Activated CD8-positive, alpha-beta memory T cell treated with anti-CD3 and anti-CD28 coated beads, Interleukin-2, amount 50 U/mL, for 24 hours (primary cell): ENCODE results near the gene PDZRN3.

Source experiments
- DNase-seq: peaks from one replicate; pipeline ENCODE4 v3.0.0-alpha.2; 2020; ENCODE audit errors: extremely low read depth

PDZRN3 gene

DNA sequence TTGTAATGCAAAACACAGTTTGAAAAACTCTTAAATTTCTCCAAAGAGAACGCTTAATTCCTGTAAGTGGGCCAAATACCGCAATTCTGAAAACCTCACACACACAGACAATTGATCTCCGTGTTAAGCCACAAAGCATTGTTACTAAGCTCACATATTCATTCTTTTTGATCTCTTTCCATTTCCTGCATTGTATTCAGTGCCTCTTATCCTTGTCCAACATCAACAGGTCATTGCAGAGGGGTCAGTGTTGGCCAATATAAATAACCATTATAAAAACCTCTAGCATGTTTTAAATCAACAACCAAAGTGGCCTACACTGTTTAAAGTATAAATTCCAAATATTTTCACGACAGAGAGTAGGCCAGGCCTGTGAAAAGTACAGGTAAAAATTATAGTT is 171.1 kb downstream of the PDZRN3 start:
- no peak for DNase-seq

DNA sequence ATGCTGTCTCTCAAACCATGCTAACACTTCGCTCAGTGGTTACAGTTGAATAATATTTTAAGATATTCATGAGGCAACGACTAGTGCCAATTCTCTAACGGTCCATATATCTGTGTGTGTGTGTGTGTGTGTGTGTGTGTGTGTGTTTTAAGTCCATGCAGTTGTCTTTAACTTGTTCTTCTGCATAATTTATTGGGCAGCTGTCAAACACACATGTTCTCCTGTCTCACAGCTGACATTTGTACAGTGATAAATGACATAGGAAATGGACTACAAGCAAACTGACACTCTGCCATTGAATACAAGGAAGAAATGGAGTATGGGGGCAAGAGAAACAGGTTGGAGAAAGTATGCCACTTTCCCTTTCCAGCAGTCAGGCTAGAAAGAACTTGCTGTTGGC is 172.0 kb downstream of the PDZRN3 start:
- no peak for DNase-seq

DNA sequence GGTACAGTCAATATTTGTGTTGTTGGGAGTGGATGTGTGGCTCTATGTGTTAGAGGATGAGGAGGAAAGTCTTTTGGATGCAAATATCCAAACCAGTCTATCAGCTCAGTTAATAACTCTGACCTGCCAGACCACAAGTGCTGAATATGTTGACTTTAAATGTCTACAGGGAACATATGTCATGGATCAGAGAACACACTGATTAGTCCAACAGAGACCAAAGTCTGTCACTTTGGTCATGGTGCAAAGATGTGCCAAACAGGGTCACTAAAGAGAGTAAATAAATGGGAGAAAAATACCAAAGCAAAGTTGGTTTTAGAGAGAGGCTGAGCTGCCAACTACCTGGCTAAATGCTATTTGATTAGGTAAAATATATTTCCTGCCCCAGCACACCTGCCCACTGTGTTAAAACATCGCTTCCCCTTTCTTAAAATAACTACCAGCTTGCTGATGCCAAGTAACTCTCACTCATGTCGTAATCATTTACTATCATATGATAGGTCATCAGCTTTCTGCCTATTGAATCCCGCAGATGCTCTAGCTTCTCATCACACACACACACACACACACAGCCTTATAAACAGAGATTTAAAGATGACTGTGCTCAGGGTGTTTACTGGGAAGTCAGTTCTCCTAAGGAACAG is 173.3 kb downstream of the PDZRN3 start:
- no peak for DNase-seq

DNA sequence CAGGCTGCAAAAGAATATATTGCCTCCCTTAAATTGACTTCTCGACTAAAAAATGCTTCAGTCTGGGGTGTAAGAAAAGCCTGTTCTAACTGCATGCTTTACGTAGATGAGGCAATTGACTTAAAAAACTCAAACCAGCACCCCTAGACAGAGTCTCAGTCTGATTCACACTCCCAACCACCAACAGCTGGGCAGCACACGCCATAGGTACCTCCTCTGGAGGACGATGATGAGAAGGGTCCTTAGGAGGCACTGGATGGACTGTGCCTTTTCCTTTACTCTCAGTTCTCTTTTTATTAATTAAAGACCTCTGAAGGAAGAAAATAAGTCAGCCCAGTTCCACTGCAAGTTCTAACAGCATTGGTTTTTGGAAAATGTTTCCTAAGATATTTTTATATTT is 175.0 kb downstream of the PDZRN3 start:
- DNase-seq: no peak

DNA sequence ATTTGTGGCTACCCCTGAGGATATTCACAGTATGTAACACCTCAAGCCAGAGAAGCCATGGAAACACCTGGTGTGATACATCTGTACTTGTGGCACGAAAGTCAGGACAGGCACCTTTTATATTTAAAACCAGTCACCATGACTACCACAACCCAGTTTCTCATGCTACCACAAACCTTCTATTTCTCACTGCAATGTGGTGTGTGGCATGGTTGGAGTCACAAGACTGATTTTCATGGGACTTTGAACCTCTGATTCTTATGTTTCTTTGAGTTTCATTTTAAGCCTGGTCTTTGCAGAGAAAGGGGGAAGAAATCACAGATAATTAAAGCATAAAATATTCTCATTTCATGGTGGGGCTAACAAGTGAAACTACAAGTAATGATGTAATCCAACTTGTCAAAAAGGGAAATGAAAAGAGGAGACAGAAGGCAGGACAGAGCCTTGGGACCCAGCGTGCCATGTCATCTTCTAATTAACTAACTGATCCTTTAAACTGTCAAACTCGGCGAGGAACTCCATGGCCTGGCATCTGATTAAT is 175.9 kb downstream of the PDZRN3 start:
- no peak for DNase-seq

DNA sequence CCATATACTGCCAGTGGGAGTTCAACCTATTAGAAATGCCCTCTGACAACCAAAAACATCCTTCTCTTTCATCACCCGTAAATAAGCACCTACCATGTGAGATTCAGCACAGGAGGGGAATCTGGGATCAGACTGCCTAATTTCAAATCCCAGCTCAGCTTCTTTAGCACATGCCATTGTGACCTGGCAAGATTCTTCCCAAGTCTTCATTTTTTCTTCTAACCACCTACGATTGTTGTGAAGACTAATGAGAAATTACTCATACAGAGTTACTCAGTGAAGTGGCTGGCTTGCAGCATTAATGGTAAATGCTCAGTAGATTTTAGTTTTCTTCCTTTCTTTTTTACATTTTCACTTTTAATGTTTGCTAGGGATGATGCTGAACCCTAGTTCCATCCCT is 176.7 kb downstream of the PDZRN3 start:
- DNase-seq: no peak

DNA sequence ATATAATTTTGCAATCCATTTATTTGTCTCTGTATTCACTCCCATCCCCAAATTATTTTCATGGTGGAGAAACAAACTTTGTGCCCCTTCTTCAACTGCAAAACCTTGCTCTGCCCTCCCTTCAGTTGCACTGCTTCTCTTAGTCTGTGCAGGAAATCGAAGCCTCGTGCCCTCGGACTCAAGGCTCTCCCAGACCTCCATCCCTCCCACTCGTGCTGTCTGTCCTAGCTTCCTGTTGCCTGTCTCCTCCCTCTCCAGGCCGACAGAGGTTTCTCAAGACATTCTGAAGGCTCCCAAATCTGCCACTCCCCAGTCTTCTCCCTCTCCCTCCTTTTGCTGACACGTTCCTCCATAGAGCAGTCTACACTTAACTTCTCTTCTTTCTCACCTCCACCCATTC is 177.6 kb downstream of the PDZRN3 start:
- no peak for DNase-seq

DNA sequence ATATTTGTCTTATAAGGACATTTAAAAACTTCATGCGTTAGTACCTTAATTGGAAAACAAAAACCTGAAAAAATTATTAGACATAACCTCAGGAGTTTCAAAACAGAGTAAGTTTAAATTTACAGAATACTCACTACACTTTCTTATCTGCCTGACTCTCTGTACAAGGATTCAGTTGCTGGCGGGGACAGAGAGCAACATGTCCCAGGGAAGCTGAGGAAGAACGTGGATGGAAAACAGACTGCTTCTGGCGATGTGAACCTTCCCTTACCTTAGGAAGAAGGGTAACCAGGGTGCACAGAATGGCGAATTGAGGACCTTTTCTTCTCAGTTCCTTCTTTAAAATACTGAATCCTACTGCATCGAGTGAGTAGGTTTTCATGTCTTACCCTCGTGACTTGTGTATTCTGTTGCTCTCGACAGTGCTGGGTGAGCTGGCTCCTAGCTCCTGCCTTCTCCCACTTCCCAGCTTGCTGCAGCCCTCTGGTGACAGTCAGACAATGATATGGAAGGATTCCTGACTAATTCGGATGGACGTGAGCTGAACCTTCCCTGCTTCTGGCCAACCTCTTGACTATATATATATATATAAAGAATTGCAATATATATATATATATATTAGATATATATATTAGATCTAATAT is 178.2 kb downstream of the PDZRN3 start:
- no peak for DNase-seq

DNA sequence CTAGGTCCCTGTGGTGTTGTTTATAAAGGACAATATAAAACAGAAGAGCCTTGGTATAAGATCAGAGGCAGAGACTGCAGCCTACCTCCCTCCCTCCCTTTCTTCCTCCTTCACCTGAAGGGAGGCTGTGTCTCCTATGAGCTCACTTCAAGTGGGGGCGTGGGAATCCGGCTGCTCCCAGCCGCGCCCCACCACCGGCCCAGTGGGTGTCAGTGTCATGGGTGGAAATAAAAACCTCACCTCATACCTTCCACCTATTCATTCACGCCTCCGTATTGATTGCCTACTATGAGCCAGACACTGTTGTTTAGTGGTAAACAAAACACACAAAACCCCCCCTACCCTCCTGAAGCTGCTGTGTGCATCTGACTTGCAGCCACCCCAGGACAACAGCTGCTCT is 181.9 kb downstream of the PDZRN3 start:
- no peak for DNase-seq

DNA sequence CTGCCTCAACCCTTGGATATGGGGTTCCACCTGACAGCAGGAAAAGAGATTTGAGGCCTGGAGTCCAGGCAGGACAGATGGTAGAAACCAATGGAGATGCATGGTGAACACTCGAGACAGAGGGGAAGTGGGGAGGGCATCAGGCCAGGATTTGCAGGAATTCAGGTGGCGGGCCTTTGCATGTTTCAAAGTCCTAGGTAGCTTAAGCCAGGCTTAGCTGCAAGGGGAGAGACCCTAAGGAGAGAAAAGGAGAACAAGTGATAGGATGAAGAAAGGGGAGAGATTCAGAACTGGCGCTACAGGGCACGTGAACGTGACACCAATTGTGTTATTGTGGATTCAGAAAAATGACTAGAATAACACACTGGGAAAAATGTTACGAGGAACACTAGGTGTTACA is 182.6 kb downstream of the PDZRN3 start:
- DNase-seq: no peak

DNA sequence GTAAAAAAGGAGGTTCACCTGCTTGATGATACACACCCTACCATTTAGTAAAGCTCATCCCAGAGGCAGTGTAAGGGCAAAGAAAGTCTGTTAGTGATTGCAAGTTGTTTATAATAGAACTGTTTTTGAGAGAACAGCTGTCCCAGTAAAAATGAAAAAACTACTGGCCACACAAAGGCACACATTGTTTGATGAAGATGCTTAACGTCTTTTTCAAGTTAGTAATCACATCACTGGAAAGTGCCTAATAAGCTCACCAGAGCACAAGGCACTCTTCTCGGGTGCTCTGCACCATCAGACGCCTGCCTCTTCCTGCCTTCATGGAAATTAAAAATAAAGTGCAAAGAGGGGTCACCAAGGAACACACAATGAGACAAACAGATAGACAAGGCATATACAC is 186.9 kb downstream of the PDZRN3 start:
- no peak for DNase-seq

DNA sequence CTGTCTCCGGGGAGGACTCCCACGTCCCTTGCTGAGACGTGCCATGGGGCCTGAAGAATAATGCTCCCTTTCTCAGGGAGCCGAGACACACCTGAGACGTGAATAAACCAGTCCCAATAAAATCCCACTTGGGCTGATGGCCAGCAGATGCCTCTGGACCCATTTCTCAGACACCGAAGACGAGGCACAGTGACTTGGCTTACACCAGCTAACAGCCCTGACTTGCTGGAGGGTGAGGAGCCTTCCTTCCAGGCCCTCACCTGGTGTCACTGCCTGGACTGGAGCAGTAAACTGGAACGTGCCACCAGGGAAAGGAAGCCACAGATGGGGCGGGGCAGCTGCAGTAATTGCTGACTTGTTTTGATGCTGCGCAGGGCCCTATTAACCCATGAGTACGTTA is 189.7 kb downstream of the PDZRN3 start:
- DNase-seq: no peak

DNA sequence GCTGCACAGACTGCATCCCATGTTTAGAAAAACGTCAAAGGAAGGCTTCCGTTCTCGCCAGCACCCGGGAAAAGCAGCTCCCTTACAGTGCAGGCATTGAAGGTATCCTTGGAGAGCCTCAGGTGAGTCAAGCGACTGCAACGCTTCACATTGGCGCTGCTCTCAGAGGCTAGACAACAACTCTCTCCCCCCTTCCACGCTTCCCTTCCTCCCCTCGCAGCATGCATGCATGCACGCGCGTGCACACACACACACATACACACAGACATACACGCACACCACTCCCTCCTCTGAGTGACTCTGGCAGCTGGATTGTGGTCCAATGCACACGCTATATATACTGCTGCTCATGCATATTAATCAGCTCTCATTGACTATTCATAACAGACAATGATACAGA is 191.1 kb downstream of the PDZRN3 start:
- no peak for DNase-seq

DNA sequence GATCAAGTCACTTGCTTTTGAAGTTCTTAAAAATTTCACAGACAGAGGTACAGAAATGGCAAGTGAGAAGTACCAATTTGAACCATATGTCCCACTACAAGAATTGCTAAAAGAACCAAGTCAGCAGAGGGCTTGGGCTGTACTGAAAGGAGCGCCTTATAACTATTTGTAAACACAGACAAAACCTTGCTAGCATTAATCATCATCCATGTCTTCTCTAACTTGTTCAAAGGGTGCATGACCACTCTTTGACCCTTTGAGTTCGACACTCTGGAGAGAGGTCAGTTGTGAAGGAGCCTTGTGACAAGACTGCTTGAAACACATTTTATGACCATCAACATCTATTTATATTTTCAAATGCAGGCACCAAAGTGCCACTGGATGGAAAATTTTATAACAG is 191.7 kb downstream of the PDZRN3 start:
- no peak for DNase-seq

DNA sequence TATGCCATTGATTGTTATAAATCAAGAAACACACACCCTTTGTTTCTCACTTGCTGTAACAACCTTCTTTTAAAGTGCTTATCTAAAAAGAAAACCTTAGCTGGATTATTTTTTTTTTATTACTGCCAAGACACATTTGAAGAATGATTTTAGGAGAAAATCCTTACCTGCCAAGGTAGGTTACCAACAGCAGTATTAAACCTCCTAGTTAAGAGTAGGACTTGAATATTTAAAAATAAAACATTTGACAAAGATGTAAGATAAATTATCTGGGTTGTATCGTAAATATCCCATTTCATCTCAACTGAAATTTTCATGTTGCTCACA is 192.1 kb downstream of the PDZRN3 start:
- DNase-seq: no peak

DNA sequence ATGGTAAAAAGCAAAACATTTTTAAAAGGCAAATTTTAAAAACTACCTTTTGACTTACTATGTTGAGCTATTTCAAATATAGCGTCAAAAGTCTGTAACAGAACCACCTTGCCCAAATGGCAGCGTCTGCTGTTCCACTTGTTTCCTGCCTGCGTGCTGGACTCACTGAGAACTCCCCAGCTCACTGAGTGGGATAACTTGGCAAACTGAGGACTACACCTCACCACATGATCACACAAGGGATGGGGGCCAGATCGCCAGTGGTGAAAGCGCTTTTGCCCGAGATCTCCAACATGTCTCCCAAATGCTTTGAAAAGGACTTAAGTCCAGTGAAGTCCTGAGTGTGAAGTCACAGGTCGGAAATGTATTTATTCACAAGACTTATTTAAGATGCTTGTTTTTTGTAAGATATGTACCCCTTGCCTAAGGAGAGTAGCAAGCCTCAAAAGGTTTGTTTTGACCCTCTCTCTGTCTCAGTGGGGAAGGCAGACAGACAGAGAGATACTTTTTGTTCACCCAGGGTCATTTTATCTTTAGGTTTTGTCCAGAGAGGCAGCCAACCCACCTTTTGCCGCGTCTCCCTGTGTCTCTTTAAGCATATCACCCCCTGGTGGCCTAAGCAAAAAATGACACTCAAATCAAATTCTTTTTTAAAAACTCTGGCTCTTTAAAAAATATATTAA is 192.6 kb downstream of the PDZRN3 start:
- no peak for DNase-seq

DNA sequence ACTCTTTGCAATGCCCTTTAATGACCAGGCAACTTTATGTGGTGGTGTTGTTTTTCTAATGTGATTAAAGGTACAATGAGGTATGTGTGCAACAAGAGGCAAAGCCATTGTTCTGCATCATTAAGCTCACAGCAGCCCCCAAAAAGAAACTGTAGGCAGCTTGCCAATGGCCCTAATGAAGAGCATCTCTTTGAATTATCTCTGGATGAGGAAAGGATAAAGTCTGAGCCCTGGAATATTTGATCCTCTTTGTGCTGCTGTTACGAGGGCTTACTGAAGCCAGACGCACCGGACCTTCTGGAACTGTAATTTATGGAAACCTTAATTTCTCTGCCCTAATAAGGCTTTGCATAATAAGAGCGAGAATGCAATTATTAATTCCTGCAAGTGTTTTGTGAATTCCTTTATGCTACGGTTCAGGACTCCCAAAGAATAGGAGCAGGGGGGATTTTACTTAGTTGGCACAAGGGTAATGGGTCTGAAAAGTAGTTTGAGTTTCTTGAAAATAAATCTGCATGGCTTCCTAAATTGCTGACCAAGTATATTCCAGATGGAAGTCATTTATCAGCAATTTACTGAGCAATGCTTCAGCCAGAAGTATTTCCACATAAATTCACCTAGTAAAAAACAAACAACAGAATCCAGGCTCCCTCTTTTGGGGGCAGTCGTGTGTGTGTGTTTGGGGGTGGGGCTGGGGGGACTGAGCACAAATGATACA is 193.4 kb downstream of the PDZRN3 start:
- DNase-seq: no peak

DNA sequence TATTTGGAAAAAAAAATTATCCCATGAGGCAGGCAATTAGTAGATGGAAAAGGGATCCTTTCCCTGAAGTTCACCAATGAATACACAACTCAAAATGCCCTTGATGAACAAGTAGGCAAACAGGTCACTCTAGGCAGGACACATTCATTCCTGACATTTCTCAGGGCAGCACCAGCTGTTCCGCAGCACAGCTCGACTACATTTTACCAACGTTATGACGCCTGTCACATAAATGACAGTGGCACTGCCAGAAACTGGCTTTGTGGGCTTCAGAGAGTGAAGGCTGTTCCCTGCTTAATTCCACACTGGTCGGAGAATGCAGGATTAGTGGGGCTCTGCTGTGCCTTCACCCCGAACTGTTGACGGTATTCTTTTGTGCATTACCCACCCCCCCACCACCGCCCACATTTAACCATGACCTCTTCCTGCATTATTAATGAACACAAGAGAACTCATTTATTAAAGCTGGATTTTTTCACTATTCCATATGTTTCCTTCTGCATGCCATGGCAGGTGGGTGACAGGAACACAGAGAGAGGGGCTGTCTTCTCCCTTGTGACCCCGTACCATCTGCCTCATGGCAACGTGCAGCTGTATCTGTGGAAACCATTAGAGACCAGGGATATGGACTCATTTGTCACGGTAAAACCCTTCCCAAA is 197.6 kb downstream of the PDZRN3 start:
- no peak for DNase-seq

DNA sequence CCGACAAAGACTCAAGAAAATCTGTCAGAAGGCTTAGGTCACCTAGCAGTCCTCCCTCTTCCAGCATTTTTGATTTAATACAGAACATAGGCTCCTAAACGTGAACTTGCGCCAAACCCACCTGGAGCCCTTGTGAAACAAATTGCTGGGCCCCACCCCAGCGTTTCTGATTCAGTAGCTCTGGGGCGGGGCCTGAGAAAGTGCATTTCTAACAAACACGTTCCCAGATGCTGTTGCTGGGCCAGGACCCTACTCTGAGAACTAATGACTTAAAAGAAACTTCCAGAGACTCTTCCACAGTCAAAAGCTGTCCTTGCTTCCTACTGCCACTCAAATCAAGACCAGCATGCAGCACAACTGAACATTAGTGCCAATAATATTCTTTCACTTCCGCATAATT is 198.1 kb downstream of the PDZRN3 start:
- no peak for DNase-seq

DNA sequence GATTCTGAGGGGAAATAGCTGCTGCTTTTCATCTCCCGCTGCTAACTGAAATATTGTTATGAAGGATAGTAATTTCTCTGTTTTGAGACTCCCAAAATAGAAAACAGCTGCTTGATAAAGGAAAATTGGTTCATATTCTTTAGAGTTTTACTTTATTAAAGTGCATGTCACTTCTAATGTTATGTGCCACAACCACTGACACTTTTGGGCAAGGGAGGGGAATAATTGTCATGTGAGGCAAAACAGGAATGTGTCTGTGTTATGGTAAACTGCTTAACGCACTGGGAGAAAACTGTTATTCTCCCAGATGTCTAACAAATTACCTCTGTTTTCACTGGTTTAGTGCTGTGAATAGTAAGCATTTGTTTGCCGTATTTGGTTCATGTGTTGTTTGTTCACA is 201.6 kb downstream of the PDZRN3 start:
- DNase-seq: no peak

DNA sequence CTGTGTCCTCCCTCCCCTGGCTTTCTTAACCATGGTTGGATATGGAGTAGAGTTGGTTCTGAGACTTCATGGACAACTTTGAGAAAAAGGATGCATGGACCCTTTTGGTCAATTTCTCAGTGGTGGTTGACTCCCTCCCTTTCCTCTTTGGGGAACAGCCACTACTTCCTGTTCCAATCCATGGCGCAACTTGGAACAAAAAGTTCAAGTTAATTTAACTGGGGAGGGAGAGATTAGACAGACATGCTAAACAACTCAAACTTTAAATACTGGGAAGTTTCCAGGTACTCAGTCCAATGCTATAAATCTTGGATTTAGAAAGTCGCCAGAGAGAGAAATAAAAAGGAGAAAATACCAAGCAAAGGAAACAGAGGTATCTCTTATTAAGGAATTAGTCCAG is 202.2 kb downstream of the PDZRN3 start:
- no peak for DNase-seq

DNA sequence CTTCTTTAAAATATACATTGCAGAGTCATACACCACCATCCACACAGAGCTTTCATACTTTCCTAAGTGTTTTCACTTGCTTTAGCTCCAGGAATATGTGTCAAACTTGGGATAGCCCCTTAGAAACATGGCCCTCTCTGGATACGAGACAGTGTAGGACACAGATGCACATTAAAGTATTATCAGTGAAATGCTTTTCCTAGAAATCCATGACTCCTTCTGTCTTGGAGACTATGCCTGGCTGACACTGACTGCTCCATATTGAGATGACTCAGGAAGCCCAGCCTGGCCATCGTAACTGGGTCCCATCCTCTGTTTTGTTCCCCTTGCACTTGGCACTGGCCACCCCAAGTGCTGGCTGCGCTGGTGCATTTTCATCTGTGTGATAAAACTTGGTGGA is 204.8 kb downstream of the PDZRN3 start:
- DNase-seq: no peak
